ENCODE results near the gene IZUMO1. TPM values are rescaled to one million over a fixed set of nuclear protein-coding genes. Genes with fewer than 3 reads are reported as not detected.

The IZUMO1 gene
- total and polyA plus RNA-seq, 11 donors = 0.13 to 0.93 (median 0.50) TPM

DNA sequence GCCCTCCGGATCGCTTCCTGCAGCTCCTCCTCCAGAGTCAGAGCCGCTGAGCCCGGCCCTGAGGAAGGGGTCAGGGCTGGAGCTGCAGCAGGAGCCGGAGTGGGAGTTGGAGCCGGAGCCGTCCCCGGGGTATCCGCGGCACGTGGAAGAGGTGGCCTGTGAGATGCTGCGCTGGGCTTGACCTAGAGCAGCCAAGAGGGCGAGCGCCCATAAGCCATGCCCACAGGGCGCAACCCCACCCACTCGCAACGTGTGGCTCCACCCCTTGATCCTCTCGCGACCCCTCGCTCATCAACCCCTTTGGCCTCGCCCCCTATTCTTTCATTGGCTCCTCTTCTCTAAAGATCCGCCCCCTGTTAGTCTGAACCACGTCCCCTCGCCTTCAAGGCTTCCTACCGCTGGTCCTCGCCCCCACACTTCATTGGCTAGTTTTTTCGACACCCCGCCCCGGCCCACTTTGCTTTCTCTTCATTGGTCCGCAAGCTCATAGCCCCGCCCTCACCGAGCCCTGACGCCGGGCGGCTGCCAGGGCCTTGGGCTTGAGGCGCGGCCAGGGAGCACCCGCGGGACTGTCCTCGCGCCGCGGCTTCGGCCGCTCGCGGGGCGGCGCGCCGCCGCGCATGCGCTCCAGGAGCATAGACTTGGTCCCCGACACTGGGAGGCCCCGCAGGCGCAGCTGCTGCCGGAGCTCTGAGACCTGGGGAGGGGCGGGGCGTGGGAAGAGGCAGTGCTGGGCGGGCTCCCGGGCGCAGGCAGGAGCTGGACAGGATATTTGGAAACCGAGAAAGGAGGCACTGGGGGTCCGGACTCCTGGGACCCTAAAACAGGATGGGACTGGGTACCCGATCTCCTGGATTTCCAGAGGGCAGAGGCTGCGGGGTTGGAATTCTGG, 32.6 kb downstream of the IZUMO1 start:
- H3K4me3 ChIP-seq = peak overlapping the region; percentile 45 to 84 (median 68)
- intact Hi-C loops (cut with DNase I) = loop anchor here in 7 of 10 donors (5.0 to 10.0 kb wide), 2 partner anchors 37 to 69 kb away; partner anchors contain the start of gene CA11 (in 1 of the 7)
- DNase-seq = peak; percentile 99 to 100 (median 99)
- peaks cover 0 to 5% (median 0%) of the 10 kb centered on the region in 12 donors for H3K9me3 ChIP-seq
- ATAC-seq = peak; percentile 91 to 94 (median 92)
- no peaks in the 10 kb centered on the region for H3K27me3 ChIP-seq
- TF ChIP-seq, protein P1, sequence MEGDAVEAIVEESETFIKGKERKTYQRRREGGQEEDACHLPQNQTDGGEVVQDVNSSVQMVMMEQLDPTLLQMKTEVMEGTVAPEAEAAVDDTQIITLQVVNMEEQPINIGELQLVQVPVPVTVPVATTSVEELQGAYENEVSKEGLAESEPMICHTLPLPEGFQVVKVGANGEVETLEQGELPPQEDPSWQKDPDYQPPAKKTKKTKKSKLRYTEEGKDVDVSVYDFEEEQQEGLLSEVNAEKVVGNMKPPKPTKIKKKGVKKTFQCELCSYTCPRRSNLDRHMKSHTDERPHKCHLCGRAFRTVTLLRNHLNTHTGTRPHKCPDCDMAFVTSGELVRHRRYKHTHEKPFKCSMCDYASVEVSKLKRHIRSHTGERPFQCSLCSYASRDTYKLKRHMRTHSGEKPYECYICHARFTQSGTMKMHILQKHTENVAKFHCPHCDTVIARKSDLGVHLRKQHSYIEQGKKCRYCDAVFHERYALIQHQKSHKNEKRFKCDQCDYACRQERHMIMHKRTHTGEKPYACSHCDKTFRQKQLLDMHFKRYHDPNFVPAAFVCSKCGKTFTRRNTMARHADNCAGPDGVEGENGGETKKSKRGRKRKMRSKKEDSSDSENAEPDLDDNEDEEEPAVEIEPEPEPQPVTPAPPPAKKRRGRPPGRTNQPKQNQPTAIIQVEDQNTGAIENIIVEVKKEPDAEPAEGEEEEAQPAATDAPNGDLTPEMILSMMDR (IDR thresholded peaks at IDR 0.05) = peak in 1 of 12 donors; percentile 16
- peak in 1 of 2 donors; percentile 50 for TF ChIP-seq POLR2A (IDR thresholded peaks at IDR 0.05)
- peak overlapping the region; percentile 76 to 91 (median 87) for H3K27ac ChIP-seq
- peaks cover 4 to 53% (median 34%) of the 10 kb centered on the region in 12 donors for H3K4me1 ChIP-seq
- WGBS, 4 donors = 0 to 1% (median 1%) methylated on average over 52 to 67 of the region's 67 CpGs
- no peaks in the 10 kb centered on the region for H3K36me3 ChIP-seq

DNA sequence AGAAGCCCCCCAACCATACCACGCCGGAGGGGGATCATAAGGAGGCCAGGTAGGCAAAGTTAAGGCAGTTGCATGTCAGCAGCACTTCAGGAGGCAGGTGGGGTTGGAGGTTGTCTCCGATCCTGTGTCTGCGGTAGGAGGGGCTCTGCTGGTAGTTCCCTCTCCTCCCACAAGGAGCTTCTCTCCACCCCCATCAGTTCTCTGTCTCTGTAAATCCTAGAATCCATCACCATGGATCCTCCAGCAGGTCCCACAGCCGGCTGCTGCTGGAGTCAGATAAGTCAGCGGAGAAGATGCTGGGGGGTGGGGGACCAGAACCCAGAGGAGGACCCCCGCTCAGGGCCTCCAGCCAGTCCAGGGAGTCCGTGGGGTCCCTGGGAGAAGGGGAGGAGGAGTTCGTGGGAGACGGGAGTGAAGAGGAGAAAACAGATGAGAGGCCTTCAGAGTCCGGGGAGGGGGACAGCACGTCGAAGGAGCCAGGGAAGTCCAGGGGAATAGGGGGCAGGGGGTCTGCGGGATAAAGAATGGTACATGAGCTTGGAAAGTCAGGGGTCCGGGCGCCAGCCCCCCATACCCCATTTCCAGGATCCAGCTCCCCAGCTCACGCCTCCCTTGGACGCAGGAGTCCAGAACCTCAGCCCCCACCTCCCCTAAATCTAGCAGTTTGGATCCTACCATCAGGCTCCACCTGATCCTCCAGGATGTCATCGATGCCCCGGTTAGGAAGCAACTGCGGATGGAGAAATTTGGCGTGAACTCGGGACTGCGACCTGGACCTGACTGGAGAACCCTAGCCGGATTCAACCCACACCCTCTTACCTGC, 33.5 kb downstream of the IZUMO1 start:
- Histone ChIP-seq H3K27ac (peak overlapping the region in 11 of 12 donors; percentile 27 to 90 (median 71)), H3K4me1 (peaks cover 4 to 45% (median 30%) of the 10 kb centered on the region in 12 donors), H3K4me3 (peak overlapping the region; percentile 45 to 84 (median 68)), H3K9me3 (peaks cover 0 to 5% (median 0%) of the 10 kb centered on the region in 12 donors), H3K27me3 (no peaks in the 10 kb centered on the region), H3K36me3 (no peaks in the 10 kb centered on the region)
- intact Hi-C loops (cut with DNase I) = loop anchor here in 7 of 10 donors (5.0 to 10.0 kb wide), 2 partner anchors 36 to 68 kb away; partner anchors contain the start of gene CA11 (in 1 of the 7)
- ATAC-seq = no peak
- 16 to 27% (median 21%) methylated on average over 21 to 25 of the region's 25 CpGs for WGBS, 4 donors
- peak in 2 of 5 donors; percentile 27 to 36 for DNase-seq
- TF ChIP-seq, protein P1 (IDR thresholded peaks at IDR 0.05) = peak in 1 of 12 donors; percentile 7
- TF ChIP-seq POLR2A (IDR thresholded peaks at IDR 0.05) = no peak

DNA sequence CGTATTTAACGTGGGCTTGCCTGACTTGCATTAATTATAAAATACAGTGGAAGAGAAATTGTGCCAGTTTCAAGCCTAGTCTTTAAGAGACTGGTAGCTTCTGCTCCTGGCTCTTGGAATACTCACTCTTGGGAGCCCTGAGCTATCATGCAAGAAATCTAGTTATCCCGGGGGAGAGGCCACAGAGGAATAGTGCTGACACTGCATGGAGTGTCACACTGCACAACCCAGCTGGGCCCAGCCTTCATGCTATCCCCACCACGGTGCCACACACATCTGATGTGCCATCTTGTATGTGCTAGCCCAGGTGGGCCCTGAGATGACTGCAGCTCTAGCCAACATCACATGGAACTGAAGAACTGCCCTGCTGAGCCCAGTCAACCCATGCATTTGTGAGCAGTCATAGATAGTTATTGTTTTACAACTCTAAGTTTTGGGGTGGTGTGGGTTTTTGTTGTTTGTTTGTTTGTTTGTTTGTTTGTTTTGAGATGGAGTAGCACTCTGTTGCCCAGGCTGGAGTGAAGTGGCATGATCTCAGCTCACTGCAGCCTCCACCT, 35.5 kb downstream of the IZUMO1 start:
- Histone ChIP-seq H3K4me1 (peaks cover 0 to 30% (median 16%) of the 10 kb centered on the region in 12 donors), H3K4me3 (no peak overlapping the region), H3K27me3 (no peaks in the 10 kb centered on the region), H3K9me3 (peaks cover 0 to 5% (median 0%) of the 10 kb centered on the region in 12 donors), H3K36me3 (peaks cover 0 to 4% (median 0%) of the 10 kb centered on the region in 9 donors), H3K27ac (no peak overlapping the region)
- intact Hi-C loops (cut with DNase I) = loop anchor here in 7 of 10 donors (5.0 to 10.0 kb wide), 2 partner anchors 34 to 66 kb away; partner anchors contain the start of gene CA11 (in 1 of the 7)
- 76 to 93% (median 91%) methylated on average over 4 of the region's 4 CpGs for WGBS, 4 donors
- DNase-seq (no peak), ATAC-seq (no peak)
- TF ChIP-seq, protein P1 (IDR thresholded peaks at IDR 0.05) = no peak
- no peak for TF ChIP-seq POLR2A (IDR thresholded peaks at IDR 0.05)
